ENCODE results near the gene SLC5A1. TPM values are rescaled to one million over a fixed set of nuclear protein-coding genes. Genes with fewer than 3 reads are reported as not detected.

The SLC5A1 gene
- total and polyA plus RNA-seq, 2 experiments from 2014 or later, result 0.03 TPM; not detected in 1

- no peak overlapping the region for H2AFZ ChIP-seq
- no peaks in the 10 kb centered on the region for H4K20me1 ChIP-seq (replicated peaks; ENCODE audit: insufficient read depth)
- H3K27me3 Mint-ChIP-seq (ENCODE audit: insufficient read depth, low read depth, poor library complexity), result peaks cover 10% of the 10 kb centered on the region
- TF ChIP-seq ZNF114 (CRISPR knock-in tag; IDR thresholded peaks at IDR 0.05) (no peak), CTCF (conservative IDR thresholded peaks at IDR 0.05; ENCODE audit: low read depth in 2 of 2) (peak; percentile 15 to 45; a peak in 2 of 4 replicates)
- H3K36me3 ChIP-seq (ENCODE audit: insufficient read depth), result no peaks in the 10 kb centered on the region
- DNase-seq (ENCODE audit: low spot score) (peak; percentile 33), ATAC-seq (peak; percentile 25)
- no peak overlapping the region for H3K4me2 ChIP-seq
- peaks cover 9% of the 10 kb centered on the region; the same call in 2 of the 3 replicates for H3K9me3 Mint-ChIP-seq
- no peaks in the 10 kb centered on the region for H3K79me2 ChIP-seq (replicated peaks; ENCODE audit: insufficient read depth)
- H3K27ac ChIP-seq (ENCODE audit: low read depth), result no peak overlapping the region
- no peak overlapping the region for H3K4me3 Mint-ChIP-seq
- H3K4me1 Mint-ChIP-seq, result peaks cover 8% of the 10 kb centered on the region
- no peaks in the 10 kb centered on the region for H3F3A ChIP-seq (replicated peaks; ENCODE audit: low read depth)
- no peaks in the 10 kb centered on the region for H3K36me3 Mint-ChIP-seq (ENCODE audit: low read depth)
- no peaks in the 10 kb centered on the region for H3K4me1 ChIP-seq (ENCODE audit: insufficient read depth)
- no peaks in the 10 kb centered on the region for H3K9me2 ChIP-seq (ENCODE audit: insufficient read depth)
- no peak overlapping the region for H3K4me3 ChIP-seq
- no peak overlapping the region for H3K27ac Mint-ChIP-seq
- no peaks in the 10 kb centered on the region; the same call in 1 of the 2 replicates for H3K27me3 ChIP-seq (ENCODE audit: insufficient read depth)
Observed at GRCh38 chr22:32119568-32120235, 76.6 kb downstream of the SLC5A1 start.

GRCh38 chr22:32120603-32121002 lies 77.5 kb downstream of the SLC5A1 start:
- Histone ChIP-seq H3K4me1 (ENCODE audit: insufficient read depth) (no peaks in the 10 kb centered on the region), H3K4me3 (no peak overlapping the region), H3K27ac (ENCODE audit: low read depth) (no peak overlapping the region), H2AFZ (no peak overlapping the region), H3K36me3 (ENCODE audit: insufficient read depth) (no peaks in the 10 kb centered on the region), H3F3A (replicated peaks; ENCODE audit: low read depth) (no peaks in the 10 kb centered on the region), H3K27me3 (ENCODE audit: insufficient read depth) (no peaks in the 10 kb centered on the region; the same call in 1 of the 2 replicates), H3K79me2 (replicated peaks; ENCODE audit: insufficient read depth) (no peaks in the 10 kb centered on the region), H3K9me2 (ENCODE audit: insufficient read depth) (no peaks in the 10 kb centered on the region), H4K20me1 (replicated peaks; ENCODE audit: insufficient read depth) (no peaks in the 10 kb centered on the region), H3K4me2 (no peak overlapping the region)
- no peak overlapping the region for H3K27ac Mint-ChIP-seq
- no peaks in the 10 kb centered on the region for H3K36me3 Mint-ChIP-seq (ENCODE audit: low read depth)
- DNase-seq (ENCODE audit: low spot score) (no peak), ATAC-seq (no peak)
- H3K27me3 Mint-ChIP-seq (ENCODE audit: insufficient read depth, low read depth, poor library complexity), result peaks cover 10% of the 10 kb centered on the region
- H3K4me1 Mint-ChIP-seq, result peaks cover 8% of the 10 kb centered on the region
- H3K4me3 Mint-ChIP-seq, result no peak overlapping the region
- H3K9me3 Mint-ChIP-seq, result peaks cover 9% of the 10 kb centered on the region; the same call in 2 of the 3 replicates
- TF ChIP-seq JUNB (IDR thresholded peaks at IDR 0.05; ENCODE audit: unreplicated experiment) (no peak), ZNF331 (CRISPR knock-in tag; IDR thresholded peaks at IDR 0.05; ENCODE audit: low read depth) (no peak), POLR2AphosphoS5 (IDR thresholded peaks at IDR 0.05; ENCODE audit: low read depth) (no peak), ZNF462 (CRISPR knock-in tag; IDR thresholded peaks at IDR 0.05) (no peak), ETS1 (IDR thresholded peaks at IDR 0.05) (no peak), REST (IDR thresholded peaks at IDR 0.05; ENCODE audit: unreplicated experiment) (no peak)

Measured in GM23338 (cell line).